Stimulated activated CD4-positive, alpha-beta T cell treated with anti-CD3 and anti-CD28 coated beads, Interleukin-4, amount 100 ng/mL, for 48 hours (primary cell): ENCODE measurements around the gene NFATC2IP.
"Not testable (repeated sequence)": the region's sequence is repeated elsewhere in the genome, so short reads cannot be mapped to it uniquely, and the experiment has no call there.

Source experiments
- DNase-seq, 2 donors: peaks; one replicate each; pipeline ENCODE4 v3.0.0-alpha.2; 2020; ENCODE audit warnings: low read depth in 2 of 2

The NFATC2IP gene

GRCh38 chr16:28998837-28999236 lies 48.1 kb downstream of the NFATC2IP start:
- DNase-seq: no peak

- DNase-seq: no peak
Observed at GRCh38 chr16:28999577-28999976, 48.8 kb downstream of the NFATC2IP start.

GRCh38 chr16:29000019-29000418 lies 49.3 kb downstream of the NFATC2IP start:
- DNase-seq: no peak

GRCh38 chr16:29004496-29005139 lies 53.9 kb downstream of the NFATC2IP start:
- DNase-seq: not testable (repeated sequence)

- peak; percentile 51 to 64 for DNase-seq
Observed at GRCh38 chr16:29007730-29008593, 57.2 kb downstream of the NFATC2IP start.

GRCh38 chr16:29009050-29009837 lies 58.5 kb downstream of the NFATC2IP start:
- DNase-seq: peak in 1 of 2 donors; percentile 44

GRCh38 chr16:29009838-29010166 lies 59.1 kb downstream of the NFATC2IP start:
- no peak for DNase-seq

- DNase-seq: no peak
Observed at GRCh38 chr16:29011112-29011511, 60.4 kb downstream of the NFATC2IP start.

- DNase-seq: no peak
Observed at GRCh38 chr16:29011851-29012250, 61.1 kb downstream of the NFATC2IP start.

- DNase-seq: no peak
Observed at GRCh38 chr16:29012913-29013553, 62.3 kb downstream of the NFATC2IP start.

- DNase-seq: no peak
Observed at GRCh38 chr16:29014561-29015069, 63.9 kb downstream of the NFATC2IP start.
